ENCODE measurements around the gene TCF4.

DNA sequence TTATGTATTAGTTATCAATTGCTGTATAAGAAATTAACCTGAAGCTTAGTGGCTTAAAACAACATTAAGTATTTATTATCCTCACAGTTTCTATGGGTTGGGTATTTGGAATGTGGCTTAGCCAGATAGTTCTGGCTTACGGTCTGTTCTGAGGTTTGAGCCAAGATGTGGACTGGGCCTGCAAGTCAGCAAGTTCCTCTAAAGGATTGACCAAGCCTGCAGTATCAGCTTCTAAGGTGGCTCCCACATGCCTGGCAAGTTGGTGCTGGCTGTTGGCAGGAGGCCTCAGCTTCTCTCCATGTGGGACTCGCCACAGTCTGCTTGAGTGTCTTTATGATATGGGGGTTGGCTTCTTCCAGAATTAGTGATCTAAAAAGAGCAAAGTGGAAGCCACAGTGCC is 45.0 kb upstream of the TCF4 start:
- TF ChIP-seq, protein P1, sequence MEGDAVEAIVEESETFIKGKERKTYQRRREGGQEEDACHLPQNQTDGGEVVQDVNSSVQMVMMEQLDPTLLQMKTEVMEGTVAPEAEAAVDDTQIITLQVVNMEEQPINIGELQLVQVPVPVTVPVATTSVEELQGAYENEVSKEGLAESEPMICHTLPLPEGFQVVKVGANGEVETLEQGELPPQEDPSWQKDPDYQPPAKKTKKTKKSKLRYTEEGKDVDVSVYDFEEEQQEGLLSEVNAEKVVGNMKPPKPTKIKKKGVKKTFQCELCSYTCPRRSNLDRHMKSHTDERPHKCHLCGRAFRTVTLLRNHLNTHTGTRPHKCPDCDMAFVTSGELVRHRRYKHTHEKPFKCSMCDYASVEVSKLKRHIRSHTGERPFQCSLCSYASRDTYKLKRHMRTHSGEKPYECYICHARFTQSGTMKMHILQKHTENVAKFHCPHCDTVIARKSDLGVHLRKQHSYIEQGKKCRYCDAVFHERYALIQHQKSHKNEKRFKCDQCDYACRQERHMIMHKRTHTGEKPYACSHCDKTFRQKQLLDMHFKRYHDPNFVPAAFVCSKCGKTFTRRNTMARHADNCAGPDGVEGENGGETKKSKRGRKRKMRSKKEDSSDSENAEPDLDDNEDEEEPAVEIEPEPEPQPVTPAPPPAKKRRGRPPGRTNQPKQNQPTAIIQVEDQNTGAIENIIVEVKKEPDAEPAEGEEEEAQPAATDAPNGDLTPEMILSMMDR (IDR thresholded peaks at IDR 0.05; ENCODE audit: insufficient read depth, low read depth, low read length) = no peak
- TF ChIP-seq EZH2 (IDR thresholded peaks at IDR 0.05; ENCODE audit: insufficient read depth, low read length) = no peak
